GM12873 (cell line): ENCODE data around the gene LEUTX.
A peak's percentile ranks its signal among the peaks of the same experiment; 100 is the strongest.

Source experiments
- CTCF ChIP-seq: IDR thresholded peaks from 2 replicates; pipeline ENCODE4 v1.5.1; 2012; ENCODE audit warnings: low read depth, mild to moderate bottlenecking, moderate library complexity, low read length, control low read depth; ENCODE audit not compliant: insufficient read depth; ENCODE audit errors: missing control alignments

LEUTX gene

GRCh38 chr19:39824143-39825092 is 45.8 kb downstream of the LEUTX start:
- TF ChIP-seq CTCF: peak; percentile 15

- no peak for TF ChIP-seq CTCF
Observed at GRCh38 chr19:39825093-39825463, 46.4 kb downstream of the LEUTX start.

GRCh38 chr19:39825531-39826076 is 47.0 kb downstream of the LEUTX start:
- no peak for TF ChIP-seq CTCF

GRCh38 chr19:39826311-39826945 is 47.8 kb downstream of the LEUTX start:
- TF ChIP-seq CTCF: no peak

- TF ChIP-seq CTCF: no peak
Observed at GRCh38 chr19:39827216-39827615, 48.6 kb downstream of the LEUTX start.

GRCh38 chr19:39828015-39828653 is 49.5 kb downstream of the LEUTX start:
- TF ChIP-seq CTCF: no peak

GRCh38 chr19:39828654-39829032 is 50.0 kb downstream of the LEUTX start:
- TF ChIP-seq CTCF: no peak
